Measurements from ENCODE around the gene EME2. TPM values are rescaled to one million over a fixed set of nuclear protein-coding genes. Genes with fewer than 3 reads are reported as not detected.
"Not testable (repeated sequence)": the region's sequence is repeated elsewhere in the genome, so short reads cannot be mapped to it uniquely, and the experiment has no call there.

The EME2 gene
- polyA plus RNA-seq, 3 donors from 2014 or later, result 0.79 to 2.2 (median 1.0) TPM

DNA sequence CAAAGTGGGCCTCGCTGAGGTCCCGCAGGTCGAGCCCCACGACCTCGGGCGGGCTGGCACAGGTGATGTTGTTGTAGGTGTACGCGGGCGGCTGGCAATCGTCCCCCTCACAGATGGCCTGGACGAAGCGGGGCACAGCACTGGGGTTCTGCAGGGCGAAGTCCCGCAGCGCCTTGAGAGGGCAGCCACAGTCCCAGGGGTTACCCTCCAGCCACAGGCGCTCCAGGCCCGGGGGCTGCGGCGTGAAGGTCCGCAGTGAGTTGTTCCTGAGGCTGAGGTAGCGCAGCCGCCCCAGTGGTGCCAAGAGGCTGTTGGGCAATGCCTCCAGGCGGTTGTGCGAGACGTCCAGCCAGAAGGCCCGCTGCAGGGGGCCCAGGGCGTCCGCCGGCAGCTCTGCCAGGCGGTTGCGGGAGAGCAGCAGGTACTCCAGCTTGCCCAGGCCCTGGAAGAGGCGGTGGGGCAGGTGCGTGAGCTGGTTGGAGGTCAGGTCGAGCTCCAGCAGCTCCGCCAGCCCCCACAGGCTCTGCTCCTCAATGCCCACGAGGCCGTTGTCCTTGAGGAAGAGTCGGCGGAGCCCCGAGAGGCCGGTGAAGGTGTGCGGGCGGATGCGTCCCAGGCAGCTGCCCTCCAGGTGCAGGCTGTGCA, 18.1 kb downstream of the EME2 start:
- no peak overlapping the region for H3K4me3 Mint-ChIP-seq
- peaks cover 0 to 3% of the 10 kb centered on the region in 2 donors for H3K4me1 Mint-ChIP-seq
- peaks cover 0 to 5% (median 3%) of the 10 kb centered on the region in 3 donors for H3K36me3 Mint-ChIP-seq
- H3K27me3 Mint-ChIP-seq (ENCODE audit: low read depth in 3 of 3), result peaks cover 0 to 4% (median 1%) of the 10 kb centered on the region in 3 donors
- no peak overlapping the region for H3K27ac Mint-ChIP-seq
- no peak for DNase-seq
- H3K9me3 Mint-ChIP-seq, result no peaks in the 10 kb centered on the region

DNA sequence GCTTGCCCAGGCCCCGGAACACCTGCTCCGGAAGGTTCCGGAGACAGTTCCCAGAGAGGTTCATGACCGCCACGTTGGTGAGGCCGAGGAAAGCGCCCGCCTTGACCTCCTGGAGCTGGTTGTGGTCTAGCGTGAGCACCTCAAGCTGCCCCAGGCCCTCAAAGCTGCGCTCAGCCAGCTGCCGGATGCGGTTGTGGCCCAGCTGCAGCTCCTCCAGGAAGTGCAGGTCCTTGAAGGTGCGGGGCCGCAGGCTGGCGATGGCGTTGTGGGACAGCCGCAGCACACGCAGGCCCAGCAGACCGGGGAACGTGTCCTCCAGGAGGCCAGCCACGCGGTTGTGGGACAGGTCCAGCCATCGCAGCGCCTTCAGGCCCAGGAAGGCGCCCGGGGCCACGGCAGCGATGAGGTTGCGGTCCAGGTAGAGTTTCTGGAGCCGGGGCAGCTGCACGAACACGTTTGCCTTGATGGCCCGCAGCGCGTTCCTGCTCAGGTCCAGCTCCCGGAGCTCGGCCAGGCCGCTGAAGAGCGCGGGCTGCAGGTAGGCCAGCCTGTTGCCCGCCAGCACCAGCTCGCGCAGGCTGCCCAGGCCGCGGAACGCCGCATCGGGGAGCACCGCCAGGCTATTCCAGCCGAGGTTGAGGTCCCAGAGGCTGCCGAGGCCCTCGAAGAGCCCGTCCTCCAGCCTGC, 18.8 kb downstream of the EME2 start:
- Mint-ChIP-seq H3K27me3 (ENCODE audit: low read depth in 3 of 3) (peaks cover 0 to 4% (median 1%) of the 10 kb centered on the region in 3 donors), H3K36me3 (peaks cover 0 to 5% (median 3%) of the 10 kb centered on the region in 3 donors), H3K4me3 (no peak overlapping the region), H3K27ac (no peak overlapping the region), H3K4me1 (peaks cover 0 to 1% of the 10 kb centered on the region in 2 donors), H3K9me3 (no peaks in the 10 kb centered on the region)
- no peak for DNase-seq

DNA sequence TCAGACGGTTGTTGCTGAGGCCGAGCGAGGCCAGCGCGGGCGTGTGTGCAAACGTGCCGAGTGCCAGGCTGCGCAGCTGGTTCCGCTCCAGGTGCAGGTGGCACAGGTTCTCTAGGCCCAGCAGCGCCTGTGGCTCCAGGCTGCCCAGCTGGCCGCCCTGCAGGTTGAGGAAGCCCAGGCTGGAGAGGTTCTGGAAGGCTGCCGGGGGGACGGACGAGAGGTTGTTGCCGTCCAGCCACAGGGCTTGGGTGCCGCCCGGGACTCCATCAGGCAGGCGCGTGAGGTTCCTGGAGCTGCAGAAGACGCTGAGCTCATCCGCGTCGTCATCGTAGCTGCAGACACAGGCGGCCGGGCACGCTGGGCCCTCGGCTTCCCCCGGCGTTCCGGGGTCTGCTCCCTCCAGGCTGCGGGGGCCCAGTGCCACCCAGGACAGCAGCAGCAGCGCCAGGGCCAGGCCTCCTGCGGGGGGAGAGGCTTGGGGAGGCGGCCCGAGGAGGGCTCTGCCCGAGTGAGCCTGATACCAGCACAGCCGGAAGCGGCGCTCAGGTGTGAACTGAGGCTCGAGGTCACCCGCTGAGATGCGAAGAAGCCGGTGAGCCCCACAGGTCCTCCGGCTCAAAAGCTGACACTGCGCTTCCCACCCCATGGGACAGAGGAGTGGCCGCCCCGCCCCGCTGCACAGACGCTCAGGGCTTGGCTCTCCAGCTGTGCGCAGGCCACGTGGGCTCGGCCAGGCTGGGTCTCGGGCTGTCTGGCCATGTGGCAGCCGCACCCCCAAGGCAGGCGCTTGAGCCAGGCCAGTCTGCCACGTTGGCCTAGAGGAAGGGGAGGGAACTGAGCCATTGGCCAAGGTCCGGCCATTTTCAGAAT, 19.6 kb downstream of the EME2 start:
- Mint-ChIP-seq H3K27ac (no peak overlapping the region), H3K27me3 (ENCODE audit: low read depth in 3 of 3) (peaks cover 0 to 6% (median 1%) of the 10 kb centered on the region in 3 donors), H3K36me3 (peaks cover 0 to 5% (median 3%) of the 10 kb centered on the region in 3 donors), H3K9me3 (peaks cover 0 to 3% (median under 1%) of the 10 kb centered on the region in 6 donors), H3K4me1 (peaks cover 0 to 1% of the 10 kb centered on the region in 2 donors), H3K4me3 (no peak overlapping the region)
- DNase-seq, result no peak

DNA sequence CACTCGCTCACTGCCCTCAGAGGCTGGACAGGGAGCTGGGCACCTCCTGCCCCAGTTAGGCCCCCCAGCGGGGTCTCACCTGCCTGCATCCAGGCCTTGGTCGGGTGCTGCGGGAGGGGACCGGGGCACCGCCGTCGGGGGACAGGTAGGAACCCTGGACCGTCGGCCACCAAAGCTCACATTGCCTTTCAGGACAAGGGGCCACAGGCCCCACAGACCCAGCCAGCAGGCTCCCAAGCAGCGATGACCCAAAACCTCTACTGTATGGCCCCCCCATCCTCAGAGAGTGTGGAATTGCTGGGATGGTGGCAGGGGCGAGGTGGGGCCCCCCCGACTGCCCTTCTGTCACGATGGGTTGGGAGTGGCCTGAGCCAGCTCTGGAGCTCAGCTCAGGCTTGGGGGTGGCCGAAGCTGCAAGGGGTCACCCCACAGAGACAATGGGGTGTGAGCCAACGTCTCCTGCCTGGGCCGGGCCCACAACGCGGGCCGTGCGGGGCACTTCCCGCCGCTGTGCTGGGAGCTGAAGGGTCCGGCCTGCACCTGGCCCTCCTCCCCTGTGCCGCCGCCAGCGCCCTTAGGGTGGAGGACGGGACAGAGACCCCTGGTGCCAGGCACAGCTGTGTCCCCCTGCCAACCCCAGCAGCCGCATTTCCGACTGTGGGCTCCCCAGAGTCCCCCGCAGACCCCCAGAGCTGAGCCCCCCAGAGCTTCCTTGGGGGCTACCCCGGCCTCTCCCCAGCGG, 20.4 kb downstream of the EME2 start:
- Mint-ChIP-seq H3K4me3 (no peak overlapping the region), H3K9me3 (peaks cover 0 to 4% (median 2%) of the 10 kb centered on the region in 6 donors), H3K36me3 (peaks cover 0 to 5% (median 3%) of the 10 kb centered on the region in 3 donors), H3K4me1 (peaks cover 0 to 1% of the 10 kb centered on the region in 2 donors), H3K27me3 (ENCODE audit: low read depth in 3 of 3) (peaks cover 0 to 6% (median 1%) of the 10 kb centered on the region in 3 donors), H3K27ac (no peak overlapping the region)
- DNase-seq, result no peak

DNA sequence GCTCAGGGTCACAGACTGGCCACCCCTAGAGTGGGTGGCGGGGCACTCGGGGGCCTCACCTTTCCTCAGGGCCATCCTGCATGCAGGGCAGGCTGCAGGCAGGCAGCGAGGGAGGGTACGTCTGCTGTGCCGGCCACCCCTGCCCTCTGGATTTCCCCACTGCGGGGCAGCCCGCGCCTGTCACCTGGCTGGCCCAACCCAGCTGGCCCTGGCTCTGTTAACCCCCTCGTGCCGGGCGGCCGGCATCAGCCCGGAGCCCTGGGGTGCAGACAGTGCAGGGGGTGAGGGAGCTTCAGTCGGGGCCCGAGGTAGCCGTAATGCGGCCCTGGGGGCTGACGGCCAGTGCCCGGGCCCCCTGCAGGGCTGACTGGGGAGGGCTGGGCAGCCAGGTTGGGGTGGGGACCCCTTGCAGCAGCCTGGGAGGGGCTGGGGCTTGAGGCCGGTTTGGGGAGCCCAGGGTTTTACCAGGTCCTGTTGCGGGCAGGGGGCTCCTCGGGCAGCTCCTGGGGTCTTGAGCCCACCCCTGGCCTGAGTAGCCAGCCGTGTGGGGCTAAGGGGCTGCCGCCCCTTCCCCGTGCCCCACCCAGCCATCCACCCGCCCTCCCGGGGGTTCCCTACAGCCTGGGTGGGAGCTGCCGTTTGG, 21.1 kb downstream of the EME2 start, which contains the start of gene IGFALS:
IGFALS (minus strand) TSS at position 128 of the 643 bp plus-strand sequence; CDS start at position 75, 53 bp downstream.
- no peak for DNase-seq
- Mint-ChIP-seq H3K4me1 (peaks cover 0 to 1% of the 10 kb centered on the region in 2 donors), H3K9me3 (peaks cover 0 to 4% (median 2%) of the 10 kb centered on the region in 6 donors), H3K27me3 (ENCODE audit: low read depth in 3 of 3) (peaks cover 0 to 6% (median 1%) of the 10 kb centered on the region in 3 donors), H3K4me3 (no peak within 1 kb of the TSS), H3K27ac (no peak within 1 kb of the TSS), H3K36me3 (peaks cover 0 to 5% (median 3%) of the 10 kb centered on the region in 3 donors)

DNA sequence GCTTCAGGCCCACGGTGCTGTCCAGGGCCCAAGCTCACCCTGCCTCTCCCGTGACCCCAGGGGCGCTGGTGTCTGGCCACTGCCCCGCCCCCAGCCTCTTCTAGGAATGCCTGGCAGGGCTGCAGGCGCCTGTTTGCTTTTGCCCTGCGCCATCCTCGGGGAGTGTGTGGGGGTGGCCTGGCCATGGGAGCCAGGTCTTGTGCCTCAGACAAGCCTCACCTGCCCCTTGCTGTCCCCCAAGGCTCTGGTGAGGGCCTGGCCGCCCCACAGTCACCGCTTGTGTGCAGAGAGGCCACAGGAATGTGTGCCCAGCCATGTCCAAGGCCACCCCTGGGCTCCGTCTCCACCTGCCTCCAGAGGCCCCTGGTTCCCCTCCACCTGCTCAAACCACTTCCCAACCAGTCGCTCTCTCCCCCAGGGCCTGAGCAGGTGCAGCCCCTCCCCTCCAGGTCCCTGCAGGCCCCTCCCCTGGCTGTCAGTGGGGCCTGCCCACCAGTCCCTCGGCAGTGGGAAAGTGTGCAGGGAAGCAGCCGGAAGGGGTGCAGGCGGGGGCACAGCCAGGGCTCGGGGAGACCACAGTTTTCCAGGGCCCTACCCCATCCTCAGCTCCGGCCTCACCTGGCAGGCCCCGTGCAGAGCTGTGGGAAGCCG, 21.7 kb downstream of the EME2 start:
- DNase-seq, result no peak
- H3K4me1 Mint-ChIP-seq, result no peaks in the 10 kb centered on the region
- peaks cover 0 to under 1% (median 0%) of the 10 kb centered on the region in 3 donors for H3K36me3 Mint-ChIP-seq
- H3K4me3 Mint-ChIP-seq, result no peak overlapping the region
- H3K27ac Mint-ChIP-seq, result no peak overlapping the region
- H3K9me3 Mint-ChIP-seq, result peaks cover 0 to 9% (median 2%) of the 10 kb centered on the region in 6 donors
- H3K27me3 Mint-ChIP-seq (ENCODE audit: low read depth in 3 of 3), result peaks cover 0 to 6% (median 2%) of the 10 kb centered on the region in 3 donors

DNA sequence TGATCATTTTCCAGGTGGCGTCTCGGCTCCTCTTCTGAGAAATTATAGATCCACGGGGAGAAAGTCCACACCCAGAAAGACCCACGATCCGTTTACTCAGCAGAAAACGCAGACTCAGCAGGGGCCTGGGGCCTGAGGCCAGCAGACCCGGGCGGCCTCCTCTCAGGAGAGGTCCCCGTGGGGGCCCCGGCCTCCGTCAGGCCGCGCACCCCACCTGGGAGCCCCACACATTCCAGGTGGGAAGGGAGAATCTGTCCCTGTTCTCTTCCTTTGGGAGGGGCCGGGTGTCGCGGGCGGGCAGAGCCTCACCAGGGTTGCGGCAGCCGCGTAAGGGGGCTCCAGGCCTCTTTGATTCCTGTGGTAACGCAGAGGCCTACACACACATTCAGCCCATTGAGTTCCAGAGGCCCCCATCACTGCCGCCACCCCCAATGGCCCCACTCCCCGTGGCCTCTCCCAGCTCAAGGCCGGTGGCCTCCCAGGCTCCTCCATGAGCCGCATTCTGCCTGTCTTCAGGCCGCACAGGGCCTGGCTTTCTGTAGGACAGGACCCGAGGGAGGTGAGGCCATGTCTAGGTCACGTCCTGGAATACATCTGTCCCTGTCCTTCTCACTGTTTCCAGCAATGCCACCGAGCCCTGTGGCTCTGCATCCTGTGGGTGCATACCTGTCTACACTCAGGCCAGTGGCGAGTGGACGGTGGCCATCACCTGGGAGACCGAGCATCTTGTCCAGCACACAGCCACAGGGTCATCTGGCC, 22.5 kb downstream of the EME2 start:
- Mint-ChIP-seq H3K27ac (no peak overlapping the region), H3K4me3 (no peak overlapping the region), H3K27me3 (ENCODE audit: low read depth in 3 of 3) (peaks cover 0 to 5% (median 2%) of the 10 kb centered on the region in 3 donors), H3K4me1 (no peaks in the 10 kb centered on the region), H3K9me3 (peaks cover 0 to 10% (median 2%) of the 10 kb centered on the region in 6 donors), H3K36me3 (peaks cover 0 to 3% (median 0%) of the 10 kb centered on the region in 3 donors)
- DNase-seq, result no peak

DNA sequence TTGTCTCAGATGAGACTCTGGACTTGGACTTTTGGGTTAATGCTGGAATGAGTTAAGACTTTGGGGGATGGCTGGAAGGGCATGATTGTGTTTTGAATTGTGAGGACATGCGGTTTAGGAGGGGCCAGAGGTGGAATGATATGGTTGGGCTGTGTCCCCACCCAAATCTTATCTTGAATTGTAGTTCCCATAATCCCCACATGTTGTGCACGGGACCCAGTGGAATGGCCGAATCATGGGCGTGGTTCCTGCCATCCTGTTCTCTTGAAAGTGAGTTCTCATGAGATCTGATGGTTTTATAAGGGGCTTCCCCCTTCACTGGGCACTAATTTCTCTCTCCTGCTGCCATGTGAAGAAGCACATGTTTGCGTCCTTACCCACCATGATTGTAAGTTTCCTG, 26.7 kb downstream of the EME2 start:
- H3K27ac Mint-ChIP-seq; H3K9me3 Mint-ChIP-seq; H3K4me3 Mint-ChIP-seq; H3K27me3 Mint-ChIP-seq (ENCODE audit: low read depth in 3 of 3); DNase-seq; H3K4me1 Mint-ChIP-seq; H3K36me3 Mint-ChIP-seq: not testable (repeated sequence)

DNA sequence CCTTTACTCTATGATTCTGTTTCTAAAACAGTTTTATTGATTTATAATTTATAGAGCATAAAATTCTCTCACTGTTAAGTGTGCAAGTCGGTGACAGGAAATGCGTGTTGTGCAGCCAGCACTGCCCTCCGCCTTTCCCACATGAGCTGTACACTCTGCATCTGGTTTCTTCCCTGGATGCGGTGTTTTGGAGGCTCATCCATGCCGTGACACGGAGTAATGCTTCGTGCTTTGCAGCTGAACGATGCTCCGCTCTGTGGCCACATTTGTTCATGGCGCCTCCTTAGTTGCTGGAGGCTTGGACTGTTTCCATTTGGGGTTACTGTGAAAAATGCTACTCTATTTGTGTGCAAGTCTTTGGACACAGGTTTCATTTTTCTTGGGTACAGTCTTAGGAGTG, 28.1 kb downstream of the EME2 start:
- Mint-ChIP-seq H3K36me3 (peaks cover 0 to 3% (median 3%) of the 10 kb centered on the region in 3 donors), H3K27me3 (ENCODE audit: low read depth in 3 of 3) (peaks cover 0 to 3% (median 2%) of the 10 kb centered on the region in 3 donors), H3K27ac (no peak overlapping the region), H3K4me1 (no peaks in the 10 kb centered on the region), H3K9me3 (peaks cover 0 to 10% (median 2%) of the 10 kb centered on the region in 6 donors), H3K4me3 (no peak overlapping the region)
- no peak for DNase-seq

DNA sequence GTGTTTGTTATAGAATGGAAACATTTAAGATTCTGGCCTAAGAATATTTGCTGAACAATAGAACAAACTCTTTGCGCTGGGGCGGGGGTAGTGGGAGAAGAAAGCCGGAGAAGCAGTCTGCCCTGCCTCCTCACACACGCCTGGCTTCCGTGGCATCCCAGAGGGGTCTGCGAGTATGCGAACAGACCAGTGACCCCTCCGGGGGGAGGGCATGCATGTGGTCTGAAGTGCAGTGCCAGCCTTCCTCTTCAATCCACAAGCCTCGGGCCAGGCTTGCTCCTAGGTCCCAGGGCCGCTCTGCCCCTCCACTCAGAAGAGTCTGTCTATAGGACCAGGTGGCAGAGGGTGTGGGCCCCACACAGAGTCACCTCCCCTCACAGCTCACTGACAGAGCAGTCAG, 35.0 kb downstream of the EME2 start:
- no peaks in the 10 kb centered on the region for H3K9me3 Mint-ChIP-seq
- H3K27ac Mint-ChIP-seq, result no peak overlapping the region
- H3K4me3 Mint-ChIP-seq, result no peak overlapping the region
- H3K4me1 Mint-ChIP-seq, result no peaks in the 10 kb centered on the region
- peaks cover 0 to 1% (median 0%) of the 10 kb centered on the region in 3 donors for H3K27me3 Mint-ChIP-seq (ENCODE audit: low read depth in 3 of 3)
- no peak for DNase-seq
- H3K36me3 Mint-ChIP-seq, result peaks cover 0 to 3% (median 3%) of the 10 kb centered on the region in 3 donors

DNA sequence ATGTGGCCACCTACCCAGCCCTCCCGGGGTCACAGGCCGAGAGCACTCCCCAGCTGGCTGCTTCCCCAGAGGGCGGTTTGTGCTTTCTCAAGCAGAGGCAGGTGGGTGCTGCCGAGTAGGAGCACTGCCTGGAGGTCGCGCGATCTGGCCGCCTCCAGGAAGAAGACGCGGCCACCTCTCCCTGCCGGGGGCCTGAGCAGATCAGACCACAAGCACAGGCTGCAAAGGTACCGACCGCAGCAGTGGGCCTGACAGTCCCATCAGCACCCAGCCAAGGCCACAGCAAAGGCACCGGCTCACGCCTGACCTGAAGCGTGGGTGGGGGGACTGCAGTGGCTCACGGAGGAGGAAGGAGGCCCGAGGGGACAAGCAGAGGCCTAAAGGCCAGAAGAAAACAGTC, 36.1 kb downstream of the EME2 start:
- Mint-ChIP-seq H3K9me3 (no peaks in the 10 kb centered on the region), H3K36me3 (peaks cover 0 to 10% (median 3%) of the 10 kb centered on the region in 3 donors), H3K27me3 (ENCODE audit: low read depth in 3 of 3) (peaks cover 0 to 3% (median 0%) of the 10 kb centered on the region in 3 donors), H3K27ac (no peak overlapping the region), H3K4me3 (no peak overlapping the region), H3K4me1 (peaks cover 4 to 6% of the 10 kb centered on the region in 2 donors)
- no peak for DNase-seq
